Natural killer cell (primary cell): ENCODE data around the gene TMEM175. TPM values are rescaled to one million over a fixed set of nuclear protein-coding genes. Genes with fewer than 3 reads are reported as not detected.

ENCODE experiments used
- ATAC-seq, 3 donors: fragments of 150-1000 bp in 2 of 3; fragments of 200-7000 bp in 1 of 3; cut with Tn5 transposase; 1 replicate in 1 of 3; 2 replicates in 2 of 3; pipeline ENCODE4 v1.10.0; 2021; ENCODE audit warnings: mild to moderate bottlenecking in 2 of 3, moderate library complexity in 2 of 3
- DNase-seq, 2 donors: peaks; one replicate each; pipeline versions ENCODE4 v3.0.0 to v3.0.0-alpha.2; 2013 to 2021; ENCODE audit warnings: mixed read lengths in 1 of 2
- H3K27ac ChIP-seq: one replicate; pipeline ENCODE4 v1.5.1; 2013; ENCODE audit warnings: mild to moderate bottlenecking, low read length
- H3K27me3 ChIP-seq: one replicate; pipeline ENCODE4 v1.6.1; 2013; ENCODE audit warnings: low read length; ENCODE audit not compliant: control insufficient read depth, insufficient read depth
- H3K36me3 ChIP-seq: one replicate; pipeline ENCODE4 v1.6.1; 2013; ENCODE audit warnings: low read length; ENCODE audit not compliant: control insufficient read depth, insufficient read depth
- H3K4me1 ChIP-seq: one replicate; pipeline ENCODE4 v1.6.1; 2013; ENCODE audit warnings: low read length; ENCODE audit not compliant: control insufficient read depth, insufficient read depth
- H3K4me3 ChIP-seq: one replicate; pipeline ENCODE4 v1.5.1; 2013; ENCODE audit warnings: low read length
- H3K9me3 ChIP-seq: one replicate; pipeline ENCODE4 v1.6.1; 2013; ENCODE audit warnings: low read length; ENCODE audit not compliant: control insufficient read depth, insufficient read depth
- H3K27ac Mint-ChIP-seq, 2 donors: one replicate each; pipeline ENCODE4 v1.8.0; 2022; ENCODE audit warnings: mild to moderate bottlenecking in 2 of 2, mixed read lengths in 2 of 2, moderate library complexity in 1 of 2
- H3K27me3 Mint-ChIP-seq, 2 donors: one replicate each; pipeline ENCODE4 v1.8.0; 2022; ENCODE audit warnings: low read depth in 2 of 2, mixed read lengths in 2 of 2
- H3K36me3 Mint-ChIP-seq: one replicate; pipeline ENCODE4 v1.8.0; 2022; ENCODE audit warnings: mixed read lengths
- H3K4me1 Mint-ChIP-seq, 2 donors: one replicate each; pipeline ENCODE4 v1.8.0; 2022; ENCODE audit warnings: mixed read lengths in 2 of 2
- H3K4me3 Mint-ChIP-seq: one replicate; pipeline ENCODE4 v1.8.0; 2022; ENCODE audit warnings: mild to moderate bottlenecking, moderate library complexity, mixed read lengths
- H3K9me3 Mint-ChIP-seq, 2 donors: one replicate each; pipeline ENCODE4 v1.8.0; 2022; ENCODE audit warnings: mixed read lengths in 2 of 2
- WGBS: methylation state at CpG from one replicate; pipeline ENCODE4 v1.1.7; 2013; ENCODE audit warnings: missing lambda C conversion rate; ENCODE audit not compliant: insufficient coverage; 5-methylcytosine and 5-hydroxymethylcytosine counted together
- intact Hi-C: fragments of 100-400 bp; cut with micrococcal nuclease; formaldehyde crosslinking; loops from one replicate; pipeline ENCODE4 v1.14.2; 2022
- total RNA-seq, 4 donors: library from RNA; stranded (reverse); fragments of 120-200 nt in 1 of 4; gene quantifications; one replicate each; pipeline versions ENCODE4 v1.2.3 to v1.2.4, GENCODE V29; 2013 to 2022
- TF ChIP-seq, protein P1 (sequence below): fragments of 200-600 bp; IDR thresholded peaks from one replicate; pipeline ENCODE4 v1.8.0; 2022; ENCODE audit warnings: antibody characterized with exemption

The TMEM175 gene
- total RNA-seq, 3 donors from 2014 or later (not counting 1 experiment from before 2014, with no cell fraction given), result 72.8 to 79.8 (median 73.2) TPM

DNA sequence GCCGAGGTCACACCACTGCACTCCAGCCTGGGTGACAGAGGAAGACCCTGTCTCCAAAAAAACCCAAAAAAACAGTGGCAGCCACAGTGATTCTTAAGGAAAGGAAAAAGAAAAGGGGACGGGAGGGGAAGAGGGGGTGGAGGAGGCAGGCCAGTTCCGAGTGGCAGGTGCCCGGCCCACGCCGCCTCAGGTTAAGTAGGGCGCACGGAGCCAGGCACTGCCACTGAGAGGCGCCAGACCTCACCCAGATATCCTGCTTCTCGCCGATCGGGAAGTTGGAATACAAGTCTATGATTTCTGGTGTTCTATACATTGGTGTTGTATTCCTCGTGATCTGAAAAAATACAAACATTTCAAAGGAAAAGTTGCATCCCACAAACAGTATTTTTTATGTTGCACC is 36.0 kb upstream of the TMEM175 start:
- Mint-ChIP-seq H3K9me3 (no peaks in the 10 kb centered on the region), H3K27me3 (no peaks in the 10 kb centered on the region), H3K27ac (peak overlapping the region in 1 of 2 donors; percentile 36), H3K4me1 (peaks cover 13 to 16% of the 10 kb centered on the region in 2 donors), H3K4me3 (no peak overlapping the region), H3K36me3 (no peaks in the 10 kb centered on the region)
- WGBS, result 96% methylated on average over 13 of the region's 13 CpGs
- TF ChIP-seq, protein P1, sequence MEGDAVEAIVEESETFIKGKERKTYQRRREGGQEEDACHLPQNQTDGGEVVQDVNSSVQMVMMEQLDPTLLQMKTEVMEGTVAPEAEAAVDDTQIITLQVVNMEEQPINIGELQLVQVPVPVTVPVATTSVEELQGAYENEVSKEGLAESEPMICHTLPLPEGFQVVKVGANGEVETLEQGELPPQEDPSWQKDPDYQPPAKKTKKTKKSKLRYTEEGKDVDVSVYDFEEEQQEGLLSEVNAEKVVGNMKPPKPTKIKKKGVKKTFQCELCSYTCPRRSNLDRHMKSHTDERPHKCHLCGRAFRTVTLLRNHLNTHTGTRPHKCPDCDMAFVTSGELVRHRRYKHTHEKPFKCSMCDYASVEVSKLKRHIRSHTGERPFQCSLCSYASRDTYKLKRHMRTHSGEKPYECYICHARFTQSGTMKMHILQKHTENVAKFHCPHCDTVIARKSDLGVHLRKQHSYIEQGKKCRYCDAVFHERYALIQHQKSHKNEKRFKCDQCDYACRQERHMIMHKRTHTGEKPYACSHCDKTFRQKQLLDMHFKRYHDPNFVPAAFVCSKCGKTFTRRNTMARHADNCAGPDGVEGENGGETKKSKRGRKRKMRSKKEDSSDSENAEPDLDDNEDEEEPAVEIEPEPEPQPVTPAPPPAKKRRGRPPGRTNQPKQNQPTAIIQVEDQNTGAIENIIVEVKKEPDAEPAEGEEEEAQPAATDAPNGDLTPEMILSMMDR, result no peak
- intact Hi-C loops, result no loop called here
- ATAC-seq, result no peak
- Histone ChIP-seq H3K27me3 (no peaks in the 10 kb centered on the region), H3K4me3 (no peak overlapping the region), H3K9me3 (no peaks in the 10 kb centered on the region), H3K36me3 (peaks cover 44% of the 10 kb centered on the region), H3K27ac (no peak overlapping the region), H3K4me1 (no peaks in the 10 kb centered on the region)
- DNase-seq, result no peak

DNA sequence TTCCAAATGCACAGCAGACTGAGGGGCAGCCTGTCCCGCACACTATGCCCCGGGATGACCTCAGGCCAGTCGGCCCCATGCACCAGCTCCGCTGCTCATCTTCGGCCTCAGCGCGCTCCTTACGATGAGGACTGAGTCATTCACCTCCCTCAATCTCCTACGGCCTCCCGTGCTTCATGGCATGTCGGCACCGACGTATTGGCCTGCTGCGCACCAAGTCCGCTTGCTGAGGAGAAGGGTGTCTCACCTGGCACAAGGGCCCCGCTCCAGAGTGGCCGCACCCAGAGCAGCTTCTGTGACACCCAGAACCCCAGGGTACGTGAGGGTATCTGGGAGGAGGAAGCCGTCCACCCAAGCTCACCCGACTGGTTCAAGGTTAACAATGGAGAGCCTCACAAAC is 35.6 kb upstream of the TMEM175 start:
- TF ChIP-seq, protein P1, result no peak
- Histone ChIP-seq H3K27ac (no peak overlapping the region), H3K27me3 (no peaks in the 10 kb centered on the region), H3K4me3 (no peak overlapping the region), H3K9me3 (no peaks in the 10 kb centered on the region), H3K36me3 (peaks cover 44% of the 10 kb centered on the region), H3K4me1 (no peaks in the 10 kb centered on the region)
- intact Hi-C loops, result no loop called here
- Mint-ChIP-seq H3K27ac (peak overlapping the region in 1 of 2 donors; percentile 36), H3K4me1 (peaks cover 13 to 16% of the 10 kb centered on the region in 2 donors), H3K4me3 (no peak overlapping the region), H3K9me3 (no peaks in the 10 kb centered on the region), H3K36me3 (no peaks in the 10 kb centered on the region), H3K27me3 (no peaks in the 10 kb centered on the region)
- DNase-seq, result no peak
- 98% methylated on average over 20 of the region's 20 CpGs for WGBS
- ATAC-seq, result no peak

DNA sequence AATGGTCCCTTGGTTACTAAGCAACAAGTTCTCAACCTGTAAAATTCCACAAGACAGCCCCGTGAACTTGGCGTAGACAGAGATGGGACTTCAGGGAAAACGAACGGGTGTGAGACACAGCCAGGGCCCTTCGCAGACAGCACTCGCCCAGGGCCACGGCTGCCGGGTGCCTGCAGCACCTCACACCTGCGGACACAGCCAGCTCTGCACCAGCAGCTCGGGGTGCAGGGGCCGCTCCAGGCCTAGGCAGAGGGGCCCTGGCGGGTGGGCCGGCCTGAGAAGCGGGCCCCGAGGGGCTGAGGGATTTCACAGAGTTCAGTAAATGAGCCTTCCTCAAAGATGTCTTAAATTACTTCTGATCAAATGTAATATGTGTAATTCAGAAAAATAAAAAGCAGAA is 34.1 kb upstream of the TMEM175 start:
- Histone ChIP-seq H3K27me3 (no peaks in the 10 kb centered on the region), H3K4me1 (no peaks in the 10 kb centered on the region), H3K27ac (no peak overlapping the region), H3K36me3 (peaks cover 35% of the 10 kb centered on the region), H3K4me3 (no peak overlapping the region), H3K9me3 (no peaks in the 10 kb centered on the region)
- DNase-seq (no peak), ATAC-seq (no peak)
- intact Hi-C loops, result no loop called here
- Mint-ChIP-seq H3K9me3 (no peaks in the 10 kb centered on the region), H3K4me1 (peaks cover 13 to 24% of the 10 kb centered on the region in 2 donors), H3K27ac (no peak overlapping the region), H3K36me3 (no peaks in the 10 kb centered on the region), H3K4me3 (no peak overlapping the region), H3K27me3 (no peaks in the 10 kb centered on the region)
- TF ChIP-seq, protein P1, result no peak
- 96% methylated on average over 15 of the region's 15 CpGs for WGBS

DNA sequence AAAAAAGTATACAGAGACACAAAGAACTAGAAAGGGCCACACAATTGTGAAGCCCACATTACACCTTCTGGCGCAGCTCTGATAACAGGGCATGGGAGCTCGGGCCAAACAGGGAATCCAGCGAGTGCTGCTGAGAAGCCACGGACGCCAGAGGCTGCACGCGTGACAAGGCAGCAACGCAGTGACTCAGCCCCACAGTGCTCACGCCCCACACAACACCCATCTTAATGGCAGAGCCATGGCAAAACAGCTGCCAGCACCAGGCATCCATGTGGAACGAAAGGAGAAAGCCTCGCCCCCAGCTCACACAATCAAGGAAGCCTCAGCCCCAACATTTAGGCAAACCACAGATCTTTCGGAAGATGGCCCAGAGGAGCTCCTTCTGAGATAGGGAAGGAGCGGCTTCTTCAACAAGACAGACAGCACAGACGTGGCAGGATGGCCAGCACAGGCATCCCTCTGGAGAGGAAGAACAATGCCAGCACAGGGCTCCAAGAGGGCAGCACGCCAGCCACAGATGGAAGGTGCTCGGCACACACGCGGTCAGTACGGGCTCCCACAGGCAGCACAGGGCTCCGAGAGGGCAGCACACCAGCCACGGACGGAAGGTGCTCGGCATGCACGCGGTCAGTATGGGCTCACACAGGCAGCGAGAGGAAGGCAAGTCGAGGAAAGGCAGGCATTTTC is 33.2 kb upstream of the TMEM175 start:
- TF ChIP-seq, protein P1, result no peak
- DNase-seq (no peak), ATAC-seq (no peak)
- Histone ChIP-seq H3K36me3 (peaks cover 32% of the 10 kb centered on the region), H3K4me3 (no peak overlapping the region), H3K4me1 (no peaks in the 10 kb centered on the region), H3K27me3 (no peaks in the 10 kb centered on the region), H3K27ac (no peak overlapping the region), H3K9me3 (no peaks in the 10 kb centered on the region)
- H3K36me3 Mint-ChIP-seq, result no peaks in the 10 kb centered on the region
- no peak overlapping the region for H3K4me3 Mint-ChIP-seq
- intact Hi-C loops, result no loop called here
- peak overlapping the region in 1 of 2 donors; percentile 59 for H3K27ac Mint-ChIP-seq
- no peaks in the 10 kb centered on the region for H3K9me3 Mint-ChIP-seq
- no peaks in the 10 kb centered on the region for H3K27me3 Mint-ChIP-seq
- 94% methylated on average over 27 of the region's 27 CpGs for WGBS
- H3K4me1 Mint-ChIP-seq, result peaks cover 13 to 26% of the 10 kb centered on the region in 2 donors
